ENCODE data around the gene GALM. TPM values are rescaled to one million over a fixed set of nuclear protein-coding genes. Genes with fewer than 3 reads are reported as not detected.

GALM gene
- polyA plus RNA-seq, 1 donor from 2014 or later: not detected

GRCh38 chr2:38650012-38650411 lies 15.9 kb upstream of the GALM start:
- no peaks in the 10 kb centered on the region for H3K9me3 ChIP-seq (ENCODE audit: low read length)
- TF ChIP-seq MXI1 (conservative IDR thresholded peaks at IDR 0.05; ENCODE audit: poor library complexity, severe bottlenecking) (no peak), RAD21 (conservative IDR thresholded peaks at IDR 0.05) (no peak), EP300 (conservative IDR thresholded peaks at IDR 0.05; ENCODE audit: poor library complexity, severe bottlenecking) (no peak)
- H3K27ac ChIP-seq (ENCODE audit: low read length): no peak overlapping the region
- no peaks in the 10 kb centered on the region for H3K9me2 ChIP-seq (ENCODE audit: insufficient read depth, low read length)
- no peak overlapping the region for H3K4me3 ChIP-seq (ENCODE audit: low read length)
- no peak overlapping the region for H2AFZ ChIP-seq (ENCODE audit: low read depth, low read length)
- no peaks in the 10 kb centered on the region for H3K36me3 ChIP-seq (ENCODE audit: insufficient read depth, low read length)
- no peaks in the 10 kb centered on the region for H3K27me3 ChIP-seq (ENCODE audit: insufficient read depth, low read depth, low read length)
- no peak overlapping the region for H3K9ac ChIP-seq (ENCODE audit: low read length)
- no peaks in the 10 kb centered on the region for H3K79me2 ChIP-seq (replicated peaks; ENCODE audit: insufficient read depth, low read length)
- no peaks in the 10 kb centered on the region for H3F3A ChIP-seq (ENCODE audit: insufficient read depth, low read length, poor library complexity, severe bottlenecking)
- H4K20me1 ChIP-seq (ENCODE audit: insufficient read depth): no peaks in the 10 kb centered on the region
- H3K4me2 ChIP-seq (ENCODE audit: low read length): no peak overlapping the region

DNA sequence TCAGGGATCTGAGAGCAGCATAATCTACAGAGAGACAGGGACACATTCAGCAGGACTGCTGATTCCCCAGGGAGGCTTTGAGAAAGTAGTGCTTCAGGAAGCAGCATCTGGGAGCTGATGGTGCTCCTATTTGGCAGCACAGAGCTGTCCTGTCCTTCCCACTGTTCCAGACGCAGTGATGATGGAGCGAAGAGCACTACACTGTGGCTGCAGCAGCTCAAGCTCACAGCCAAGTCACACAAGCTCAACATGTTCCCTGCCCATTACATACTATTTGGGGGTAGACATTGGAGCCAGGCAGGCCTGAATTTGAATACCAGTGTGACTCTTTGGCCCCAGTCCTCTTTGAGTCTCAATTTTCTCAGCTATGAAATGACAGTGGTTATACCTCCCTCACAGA lies 15.2 kb upstream of the GALM start:
- TF ChIP-seq SMC3 (conservative IDR thresholded peaks at IDR 0.05; ENCODE audit: poor library complexity): no peak
- no peak for TF ChIP-seq TAF1 (IDR thresholded peaks at IDR 0.05; ENCODE audit: low read depth)
- TF ChIP-seq, protein P1, sequence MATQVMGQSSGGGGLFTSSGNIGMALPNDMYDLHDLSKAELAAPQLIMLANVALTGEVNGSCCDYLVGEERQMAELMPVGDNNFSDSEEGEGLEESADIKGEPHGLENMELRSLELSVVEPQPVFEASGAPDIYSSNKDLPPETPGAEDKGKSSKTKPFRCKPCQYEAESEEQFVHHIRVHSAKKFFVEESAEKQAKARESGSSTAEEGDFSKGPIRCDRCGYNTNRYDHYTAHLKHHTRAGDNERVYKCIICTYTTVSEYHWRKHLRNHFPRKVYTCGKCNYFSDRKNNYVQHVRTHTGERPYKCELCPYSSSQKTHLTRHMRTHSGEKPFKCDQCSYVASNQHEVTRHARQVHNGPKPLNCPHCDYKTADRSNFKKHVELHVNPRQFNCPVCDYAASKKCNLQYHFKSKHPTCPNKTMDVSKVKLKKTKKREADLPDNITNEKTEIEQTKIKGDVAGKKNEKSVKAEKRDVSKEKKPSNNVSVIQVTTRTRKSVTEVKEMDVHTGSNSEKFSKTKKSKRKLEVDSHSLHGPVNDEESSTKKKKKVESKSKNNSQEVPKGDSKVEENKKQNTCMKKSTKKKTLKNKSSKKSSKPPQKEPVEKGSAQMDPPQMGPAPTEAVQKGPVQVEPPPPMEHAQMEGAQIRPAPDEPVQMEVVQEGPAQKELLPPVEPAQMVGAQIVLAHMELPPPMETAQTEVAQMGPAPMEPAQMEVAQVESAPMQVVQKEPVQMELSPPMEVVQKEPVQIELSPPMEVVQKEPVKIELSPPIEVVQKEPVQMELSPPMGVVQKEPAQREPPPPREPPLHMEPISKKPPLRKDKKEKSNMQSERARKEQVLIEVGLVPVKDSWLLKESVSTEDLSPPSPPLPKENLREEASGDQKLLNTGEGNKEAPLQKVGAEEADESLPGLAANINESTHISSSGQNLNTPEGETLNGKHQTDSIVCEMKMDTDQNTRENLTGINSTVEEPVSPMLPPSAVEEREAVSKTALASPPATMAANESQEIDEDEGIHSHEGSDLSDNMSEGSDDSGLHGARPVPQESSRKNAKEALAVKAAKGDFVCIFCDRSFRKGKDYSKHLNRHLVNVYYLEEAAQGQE (IDR thresholded peaks at IDR 0.05; ENCODE audit: borderline replicate concordance): no peak
- TF ChIP-seq POLR2AphosphoS5 (IDR thresholded peaks at IDR 0.05): no peak
- no peak for TF ChIP-seq EP300 (conservative IDR thresholded peaks at IDR 0.05; ENCODE audit: poor library complexity, severe bottlenecking)
- TF ChIP-seq RAD21 (conservative IDR thresholded peaks at IDR 0.05): no peak
- TF ChIP-seq, protein P2, sequence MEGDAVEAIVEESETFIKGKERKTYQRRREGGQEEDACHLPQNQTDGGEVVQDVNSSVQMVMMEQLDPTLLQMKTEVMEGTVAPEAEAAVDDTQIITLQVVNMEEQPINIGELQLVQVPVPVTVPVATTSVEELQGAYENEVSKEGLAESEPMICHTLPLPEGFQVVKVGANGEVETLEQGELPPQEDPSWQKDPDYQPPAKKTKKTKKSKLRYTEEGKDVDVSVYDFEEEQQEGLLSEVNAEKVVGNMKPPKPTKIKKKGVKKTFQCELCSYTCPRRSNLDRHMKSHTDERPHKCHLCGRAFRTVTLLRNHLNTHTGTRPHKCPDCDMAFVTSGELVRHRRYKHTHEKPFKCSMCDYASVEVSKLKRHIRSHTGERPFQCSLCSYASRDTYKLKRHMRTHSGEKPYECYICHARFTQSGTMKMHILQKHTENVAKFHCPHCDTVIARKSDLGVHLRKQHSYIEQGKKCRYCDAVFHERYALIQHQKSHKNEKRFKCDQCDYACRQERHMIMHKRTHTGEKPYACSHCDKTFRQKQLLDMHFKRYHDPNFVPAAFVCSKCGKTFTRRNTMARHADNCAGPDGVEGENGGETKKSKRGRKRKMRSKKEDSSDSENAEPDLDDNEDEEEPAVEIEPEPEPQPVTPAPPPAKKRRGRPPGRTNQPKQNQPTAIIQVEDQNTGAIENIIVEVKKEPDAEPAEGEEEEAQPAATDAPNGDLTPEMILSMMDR (IDR thresholded peaks at IDR 0.05; ENCODE audit: poor library complexity, severe bottlenecking): no peak
- no peak for TF ChIP-seq MXI1 (conservative IDR thresholded peaks at IDR 0.05; ENCODE audit: poor library complexity, severe bottlenecking)
- TF ChIP-seq EZH2 (IDR thresholded peaks at IDR 0.05; ENCODE audit: borderline replicate concordance, insufficient read depth, low read length, poor library complexity, severe bottlenecking): no peak

More for the DNA sequence above, 15.2 kb upstream of the GALM start:
- no peak overlapping the region for H2AFZ ChIP-seq (ENCODE audit: low read depth, low read length)
- H3K9me2 ChIP-seq (ENCODE audit: insufficient read depth, low read length): no peaks in the 10 kb centered on the region
- H3K36me3 ChIP-seq (ENCODE audit: insufficient read depth, low read length): no peaks in the 10 kb centered on the region
- H3K79me2 ChIP-seq (replicated peaks; ENCODE audit: insufficient read depth, low read length): no peaks in the 10 kb centered on the region
- no peaks in the 10 kb centered on the region for H3F3A ChIP-seq (ENCODE audit: insufficient read depth, low read length, poor library complexity, severe bottlenecking)
- no peaks in the 10 kb centered on the region for H4K20me1 ChIP-seq (ENCODE audit: insufficient read depth)
- no peak overlapping the region for H3K4me3 ChIP-seq (ENCODE audit: low read length)
- H3K27ac ChIP-seq (ENCODE audit: low read length): no peak overlapping the region
- H3K27me3 ChIP-seq (ENCODE audit: insufficient read depth, low read depth, low read length): no peaks in the 10 kb centered on the region
- no peaks in the 10 kb centered on the region for H3K9me3 ChIP-seq (ENCODE audit: low read length)
- no peak overlapping the region for H3K9ac ChIP-seq (ENCODE audit: low read length)
- H3K4me2 ChIP-seq (ENCODE audit: low read length): no peak overlapping the region
